HG03095 (cell line): ENCODE data around the gene ARHGEF33.

Source experiments
- ATAC-seq: cut with Tn5 transposase; IDR thresholded peaks from one replicate; pipeline ENCODE4 v1.9.1; 2021; ENCODE audit warnings: moderate library complexity; ENCODE audit not compliant: unreplicated experiment

The ARHGEF33 gene

GRCh38 chr2:39007875-39008504, 118.3 kb downstream of the ARHGEF33 start:
- no peak for ATAC-seq

GRCh38 chr2:39008665-39009064, 119.0 kb downstream of the ARHGEF33 start:
- no peak for ATAC-seq

GRCh38 chr2:39013871-39014270, 124.2 kb downstream of the ARHGEF33 start:
- ATAC-seq = no peak

- ATAC-seq = no peak
Measured at GRCh38 chr2:39015424-39015823, 125.7 kb downstream of the ARHGEF33 start.

GRCh38 chr2:39017334-39017733, 127.7 kb downstream of the ARHGEF33 start:
- ATAC-seq = no peak

GRCh38 chr2:39018638-39019037, 129.0 kb downstream of the ARHGEF33 start:
- no peak for ATAC-seq

- ATAC-seq = no peak
Measured at GRCh38 chr2:39020383-39020782, 130.7 kb downstream of the ARHGEF33 start.

- ATAC-seq = no peak
Measured at GRCh38 chr2:39022642-39023235, 133.1 kb downstream of the ARHGEF33 start.

- no peak for ATAC-seq
Measured at GRCh38 chr2:39023649-39024048, 134.0 kb downstream of the ARHGEF33 start.

GRCh38 chr2:39024833-39025232, 135.2 kb downstream of the ARHGEF33 start:
- ATAC-seq = no peak
